Measurements from ENCODE around the gene EIF4B.

EIF4B gene

GRCh38 chr12:53058674-53059433 is 52.6 kb downstream of the EIF4B start:
- DNase-seq (ENCODE audit: low read depth, low spot score): no peak

- no peak for DNase-seq (ENCODE audit: low read depth, low spot score)
Measured at GRCh38 chr12:53059434-53060063, 53.3 kb downstream of the EIF4B start.

GRCh38 chr12:53060064-53060720 is 53.9 kb downstream of the EIF4B start:
- DNase-seq (ENCODE audit: low read depth, low spot score): no peak

- DNase-seq (ENCODE audit: low read depth, low spot score): no peak
Measured at GRCh38 chr12:53060721-53061276, 54.5 kb downstream of the EIF4B start.

GRCh38 chr12:53061404-53062010 is 55.3 kb downstream of the EIF4B start:
- DNase-seq (ENCODE audit: low read depth, low spot score): no peak

- DNase-seq (ENCODE audit: low read depth, low spot score): no peak
Measured at GRCh38 chr12:53062011-53062961, 56.0 kb downstream of the EIF4B start.

GRCh38 chr12:53062977-53063707 is 56.9 kb downstream of the EIF4B start:
- no peak for DNase-seq (ENCODE audit: low read depth, low spot score)

GRCh38 chr12:53063708-53064612 is 57.7 kb downstream of the EIF4B start:
- DNase-seq (ENCODE audit: low read depth, low spot score): no peak

- no peak for DNase-seq (ENCODE audit: low read depth, low spot score)
Measured at GRCh38 chr12:53064613-53065436, 58.6 kb downstream of the EIF4B start.

- DNase-seq (ENCODE audit: low read depth, low spot score): no peak
Measured at GRCh38 chr12:53065470-53065869, 59.2 kb downstream of the EIF4B start.

GRCh38 chr12:53065975-53066931 is 60.0 kb downstream of the EIF4B start:
- peak; percentile 42 for DNase-seq (ENCODE audit: low read depth, low spot score)

GRCh38 chr12:53067074-53067992 is 61.1 kb downstream of the EIF4B start:
- no peak for DNase-seq (ENCODE audit: low read depth, low spot score)

GRCh38 chr12:53067993-53068770 is 61.9 kb downstream of the EIF4B start:
- DNase-seq (ENCODE audit: low read depth, low spot score): no peak

GRCh38 chr12:53068811-53069585 is 62.7 kb downstream of the EIF4B start:
- no peak for DNase-seq (ENCODE audit: low read depth, low spot score)
